Colonic mucosa (tissue), 4 donors: ENCODE data around the gene HECW1. TPM values are rescaled to one million over a fixed set of nuclear protein-coding genes. Genes with fewer than 3 reads are reported as not detected.

Experiments
- DNase-seq: peaks from one replicate; pipeline ENCODE4 v3.0.0-alpha.2; 2020
- H3K27ac ChIP-seq: fragments of 200-600 bp; one replicate; pipeline ENCODE4 v1.8.0; 2021
- H3K27me3 ChIP-seq: fragments of 200-600 bp; one replicate; pipeline ENCODE4 v1.8.0; 2021
- H3K36me3 ChIP-seq: fragments of 200-600 bp; one replicate; pipeline ENCODE4 v1.8.0; 2021
- H3K4me1 ChIP-seq: fragments of 200-600 bp; one replicate; pipeline ENCODE4 v1.8.0; 2021; ENCODE audit warnings: mild to moderate bottlenecking
- H3K4me3 ChIP-seq: fragments of 200-600 bp; one replicate; pipeline ENCODE4 v1.8.0; 2021
- H3K9ac ChIP-seq, 2 donors: one replicate each; pipeline ENCODE4 v1.7.0; 2013; ENCODE audit warnings: control low read depth in 2 of 2, low read depth in 2 of 2, low read length in 2 of 2
- H3K9me3 ChIP-seq: fragments of 200-600 bp; one replicate; pipeline ENCODE4 v1.8.0; 2021
- intact Hi-C: fragments of 100-400 bp; cut with DNase I; formaldehyde crosslinking; loops from one replicate; pipeline ENCODE4 v1.14.1; 2022
- total RNA-seq, 2 donors: library from RNA; stranded (reverse); fragmentation: NEBNext Ultra II Directional in 1 of 2; extraction: Animal tissue kit (Norgen Biotek cat#: 25700) in 1 of 2; gene quantifications; one replicate each; pipeline ENCODE4 v1.2.1, GENCODE V29; 2021
- TF ChIP-seq, protein P1 (sequence below): fragments of 200-600 bp; IDR thresholded peaks from one replicate; pipeline ENCODE4 v1.8.0; 2022; ENCODE audit warnings: antibody characterized with exemption, mild to moderate bottlenecking
- donor health status: healthy.
- donor health status: DM: no; HTN: no; CAD: no.
- donor health status: DM: no; HTN: no; CAD: no.

The HECW1 gene
- total RNA-seq, 2 donors from 2014 or later, result 0.35 to 0.40 TPM

DNA sequence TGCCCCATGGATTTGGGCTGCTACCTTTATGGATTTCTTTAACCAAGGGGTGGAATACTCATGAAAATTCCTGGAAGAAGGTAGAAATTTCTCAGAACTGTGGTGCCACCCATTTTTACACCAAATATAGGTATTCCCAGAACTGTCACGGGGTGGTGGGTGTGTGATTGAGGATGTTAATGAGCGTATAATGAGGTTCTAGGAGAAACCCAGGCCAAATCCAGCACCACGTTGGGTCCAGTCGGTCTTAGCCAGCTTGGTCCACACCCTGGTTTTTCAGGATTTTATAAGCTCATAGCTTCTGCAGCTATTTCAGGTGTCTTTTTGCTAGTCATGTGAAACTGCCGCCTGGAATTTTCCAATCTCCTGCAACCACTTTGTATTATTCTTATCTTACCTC, 83.3 kb downstream of the HECW1 start:
- TF ChIP-seq, protein P1, sequence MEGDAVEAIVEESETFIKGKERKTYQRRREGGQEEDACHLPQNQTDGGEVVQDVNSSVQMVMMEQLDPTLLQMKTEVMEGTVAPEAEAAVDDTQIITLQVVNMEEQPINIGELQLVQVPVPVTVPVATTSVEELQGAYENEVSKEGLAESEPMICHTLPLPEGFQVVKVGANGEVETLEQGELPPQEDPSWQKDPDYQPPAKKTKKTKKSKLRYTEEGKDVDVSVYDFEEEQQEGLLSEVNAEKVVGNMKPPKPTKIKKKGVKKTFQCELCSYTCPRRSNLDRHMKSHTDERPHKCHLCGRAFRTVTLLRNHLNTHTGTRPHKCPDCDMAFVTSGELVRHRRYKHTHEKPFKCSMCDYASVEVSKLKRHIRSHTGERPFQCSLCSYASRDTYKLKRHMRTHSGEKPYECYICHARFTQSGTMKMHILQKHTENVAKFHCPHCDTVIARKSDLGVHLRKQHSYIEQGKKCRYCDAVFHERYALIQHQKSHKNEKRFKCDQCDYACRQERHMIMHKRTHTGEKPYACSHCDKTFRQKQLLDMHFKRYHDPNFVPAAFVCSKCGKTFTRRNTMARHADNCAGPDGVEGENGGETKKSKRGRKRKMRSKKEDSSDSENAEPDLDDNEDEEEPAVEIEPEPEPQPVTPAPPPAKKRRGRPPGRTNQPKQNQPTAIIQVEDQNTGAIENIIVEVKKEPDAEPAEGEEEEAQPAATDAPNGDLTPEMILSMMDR, result no peak
- Histone ChIP-seq H3K27ac (no peak overlapping the region), H3K9me3 (no peaks in the 10 kb centered on the region), H3K36me3 (no peaks in the 10 kb centered on the region), H3K9ac (no peak overlapping the region), H3K4me3 (no peak overlapping the region), H3K27me3 (no peaks in the 10 kb centered on the region), H3K4me1 (no peaks in the 10 kb centered on the region)
- no peak for DNase-seq
- intact Hi-C loops, result no loop called here

DNA sequence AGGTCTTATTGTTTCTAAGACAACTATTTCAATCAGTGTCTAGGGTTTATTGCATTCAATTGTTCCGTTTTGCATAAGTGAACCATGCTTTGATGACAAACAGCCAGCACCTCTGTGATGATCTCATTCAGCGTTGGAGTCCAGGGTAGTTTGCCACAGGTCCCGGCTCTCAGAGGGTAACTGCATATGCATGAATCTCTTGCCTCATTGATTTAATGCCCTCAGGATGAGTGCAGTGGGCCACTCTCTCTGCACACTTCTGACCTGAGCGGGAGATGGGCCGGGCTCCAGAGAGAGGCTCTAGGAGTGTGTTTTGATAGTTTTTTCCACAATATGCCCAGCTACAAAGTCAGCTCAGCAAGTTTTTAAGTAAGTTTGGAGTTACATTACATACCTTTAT, 83.9 kb downstream of the HECW1 start:
- Histone ChIP-seq H3K27me3 (no peaks in the 10 kb centered on the region), H3K4me1 (no peaks in the 10 kb centered on the region), H3K36me3 (no peaks in the 10 kb centered on the region), H3K4me3 (no peak overlapping the region), H3K27ac (no peak overlapping the region), H3K9me3 (no peaks in the 10 kb centered on the region), H3K9ac (no peak overlapping the region)
- intact Hi-C loops, result no loop called here
- no peak for DNase-seq
- TF ChIP-seq, protein P1, result no peak

DNA sequence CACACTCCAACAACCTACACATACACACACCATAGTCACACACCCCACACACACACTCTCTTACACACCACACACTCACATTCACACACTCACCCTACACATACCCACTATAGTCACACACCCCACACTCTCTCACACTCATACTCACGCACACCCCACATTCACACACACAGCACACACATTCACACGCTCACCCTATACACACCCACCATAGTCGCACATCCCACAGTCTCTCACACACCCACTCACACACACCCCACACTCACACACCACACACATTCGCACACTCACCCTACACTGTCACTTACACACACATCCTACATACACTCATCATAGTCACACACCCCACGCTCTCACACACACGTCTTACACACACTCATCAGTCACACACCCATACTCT, 85.6 kb downstream of the HECW1 start:
- TF ChIP-seq, protein P1, result no peak
- Histone ChIP-seq H3K27ac (no peak overlapping the region), H3K9me3 (no peaks in the 10 kb centered on the region), H3K4me3 (no peak overlapping the region), H3K4me1 (no peaks in the 10 kb centered on the region), H3K27me3 (no peaks in the 10 kb centered on the region), H3K36me3 (no peaks in the 10 kb centered on the region), H3K9ac (no peak overlapping the region)
- DNase-seq, result no peak
- intact Hi-C loops, result no loop called here

DNA sequence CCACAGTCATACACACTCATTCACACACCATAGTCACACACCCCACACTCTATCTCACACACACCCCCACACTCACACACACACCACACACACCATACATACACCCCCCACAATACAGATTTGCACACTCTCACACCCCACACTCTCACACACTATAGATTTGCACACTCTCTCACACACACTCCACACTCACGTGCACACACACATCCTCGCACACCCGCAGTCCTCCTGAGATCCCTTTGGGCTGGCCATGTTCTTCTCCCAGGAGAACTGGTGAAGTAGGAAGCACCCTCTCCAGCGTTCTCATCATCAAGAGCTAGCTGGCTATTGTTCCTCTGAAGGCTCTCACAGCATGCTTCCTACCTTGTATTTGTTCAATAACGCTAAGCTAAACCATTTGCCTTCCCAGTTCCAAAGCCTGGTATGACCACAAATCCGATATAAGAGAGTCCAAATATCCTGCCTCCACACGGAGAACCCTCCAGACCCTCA, 86.2 kb downstream of the HECW1 start:
- no peaks in the 10 kb centered on the region for H3K9me3 ChIP-seq
- TF ChIP-seq, protein P1, result no peak
- no peak overlapping the region for H3K9ac ChIP-seq
- no peaks in the 10 kb centered on the region for H3K27me3 ChIP-seq
- intact Hi-C loops, result no loop called here
- no peaks in the 10 kb centered on the region for H3K4me1 ChIP-seq
- no peak overlapping the region for H3K27ac ChIP-seq
- no peak overlapping the region for H3K4me3 ChIP-seq
- H3K36me3 ChIP-seq, result no peaks in the 10 kb centered on the region
- no peak for DNase-seq

DNA sequence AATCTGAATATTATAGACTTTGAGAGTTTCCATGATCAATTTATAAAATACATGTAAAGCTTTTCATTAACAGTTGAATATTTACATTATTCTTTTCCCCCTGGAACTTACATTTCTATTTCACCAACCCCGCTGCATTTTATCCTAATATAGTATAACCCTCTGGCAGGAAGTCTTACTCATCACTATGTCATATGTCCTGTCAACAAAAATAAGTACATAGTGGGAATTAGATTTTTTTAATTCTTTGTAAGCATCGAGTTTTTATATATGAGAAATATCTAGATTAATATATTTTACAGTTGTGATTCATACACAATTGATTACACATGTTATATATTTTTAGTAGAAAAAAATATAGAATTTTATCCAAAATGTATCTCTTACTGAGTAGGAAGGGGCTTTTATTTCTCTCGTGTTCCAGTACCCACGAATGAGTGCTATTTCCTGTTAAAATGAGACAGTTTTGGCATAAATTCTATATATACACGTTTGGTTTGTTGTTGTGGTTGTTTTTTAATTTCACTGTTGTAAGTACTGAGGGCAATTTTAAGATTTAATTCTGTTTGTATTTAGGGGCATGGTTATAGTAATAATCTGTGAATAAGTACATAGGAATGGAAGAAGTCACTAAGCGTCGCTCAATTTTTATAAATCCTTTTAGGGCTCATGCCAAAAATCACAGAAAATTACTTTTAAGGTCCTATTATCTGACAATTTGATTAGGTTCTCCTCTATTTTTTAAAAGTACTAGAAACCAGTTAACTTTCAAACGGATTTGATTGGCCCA, 87.1 kb downstream of the HECW1 start:
- Histone ChIP-seq H3K27me3 (no peaks in the 10 kb centered on the region), H3K27ac (no peak overlapping the region), H3K4me1 (no peaks in the 10 kb centered on the region), H3K9ac (no peak overlapping the region), H3K4me3 (no peak overlapping the region), H3K36me3 (no peaks in the 10 kb centered on the region), H3K9me3 (no peaks in the 10 kb centered on the region)
- intact Hi-C loops, result no loop called here
- no peak for DNase-seq
- TF ChIP-seq, protein P1, result no peak
